ENCODE results near the gene ZYX. TPM values are rescaled to one million over a fixed set of nuclear protein-coding genes. Genes with fewer than 3 reads are reported as not detected.

Gene ZYX
- total RNA-seq, 6 experiments from 2014 or later = 29.7 to 129 (median 43.6) TPM

DNA sequence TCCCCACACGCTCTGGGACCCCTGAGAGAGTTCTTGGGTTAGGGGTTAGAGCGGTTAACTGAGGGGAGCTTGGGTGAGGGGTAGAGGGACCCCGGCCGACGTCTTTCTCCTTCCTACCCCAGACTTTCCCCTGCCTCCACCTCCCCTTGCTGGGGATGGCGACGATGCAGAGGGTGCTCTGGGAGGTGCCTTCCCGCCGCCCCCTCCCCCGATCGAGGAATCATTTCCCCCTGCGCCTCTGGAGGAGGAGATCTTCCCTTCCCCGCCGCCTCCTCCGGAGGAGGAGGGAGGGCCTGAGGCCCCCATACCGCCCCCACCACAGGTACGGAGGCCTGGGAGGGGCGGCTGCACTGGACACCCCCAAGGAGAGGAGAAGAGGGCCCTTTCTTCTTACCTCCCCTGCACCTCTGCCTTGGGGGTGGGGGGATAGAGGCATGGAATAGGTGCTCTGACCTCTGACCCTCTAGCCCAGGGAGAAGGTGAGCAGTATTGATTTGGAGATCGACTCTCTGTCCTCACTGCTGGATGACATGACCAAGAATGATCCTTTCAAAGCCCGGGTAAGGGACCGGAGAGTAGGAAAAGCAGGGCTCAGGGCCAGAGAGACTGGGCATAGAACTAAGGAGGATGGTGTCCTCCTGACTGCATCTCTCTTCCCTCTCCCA is 1.1 kb downstream of the ZYX start:
- Histone ChIP-seq H3K4me3 (peak overlapping the region; percentile 69 to 98 (median 93)), H3K27me3 (no peaks in the 10 kb centered on the region), H3K9me3 (no peaks in the 10 kb centered on the region), H3K27ac (peak overlapping the region; percentile 98 to 99 (median 98)), H3K36me3 (peaks cover 0 to 2% (median 0%) of the 10 kb centered on the region in 4 donors), H3K4me1 (peaks cover 0 to 47% (median 19%) of the 10 kb centered on the region in 4 donors)
- ATAC-seq (peak in 2 of 4 donors; percentile 3 to 29), DNase-seq (peak in 1 of 3 donors; percentile 53)
- 4% methylated on average over 13 of the region's 21 CpGs for WGBS (ENCODE audit: insufficient coverage, low coverage, low lambda C conversion rate, missing lambda C conversion rate)
- intact Hi-C loops (cut with DNase I) = no loop called here
- no peak for TF ChIP-seq POLR2A (IDR thresholded peaks at IDR 0.05)
- TF ChIP-seq, protein P1, sequence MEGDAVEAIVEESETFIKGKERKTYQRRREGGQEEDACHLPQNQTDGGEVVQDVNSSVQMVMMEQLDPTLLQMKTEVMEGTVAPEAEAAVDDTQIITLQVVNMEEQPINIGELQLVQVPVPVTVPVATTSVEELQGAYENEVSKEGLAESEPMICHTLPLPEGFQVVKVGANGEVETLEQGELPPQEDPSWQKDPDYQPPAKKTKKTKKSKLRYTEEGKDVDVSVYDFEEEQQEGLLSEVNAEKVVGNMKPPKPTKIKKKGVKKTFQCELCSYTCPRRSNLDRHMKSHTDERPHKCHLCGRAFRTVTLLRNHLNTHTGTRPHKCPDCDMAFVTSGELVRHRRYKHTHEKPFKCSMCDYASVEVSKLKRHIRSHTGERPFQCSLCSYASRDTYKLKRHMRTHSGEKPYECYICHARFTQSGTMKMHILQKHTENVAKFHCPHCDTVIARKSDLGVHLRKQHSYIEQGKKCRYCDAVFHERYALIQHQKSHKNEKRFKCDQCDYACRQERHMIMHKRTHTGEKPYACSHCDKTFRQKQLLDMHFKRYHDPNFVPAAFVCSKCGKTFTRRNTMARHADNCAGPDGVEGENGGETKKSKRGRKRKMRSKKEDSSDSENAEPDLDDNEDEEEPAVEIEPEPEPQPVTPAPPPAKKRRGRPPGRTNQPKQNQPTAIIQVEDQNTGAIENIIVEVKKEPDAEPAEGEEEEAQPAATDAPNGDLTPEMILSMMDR (IDR thresholded peaks at IDR 0.05) = no peak

DNA sequence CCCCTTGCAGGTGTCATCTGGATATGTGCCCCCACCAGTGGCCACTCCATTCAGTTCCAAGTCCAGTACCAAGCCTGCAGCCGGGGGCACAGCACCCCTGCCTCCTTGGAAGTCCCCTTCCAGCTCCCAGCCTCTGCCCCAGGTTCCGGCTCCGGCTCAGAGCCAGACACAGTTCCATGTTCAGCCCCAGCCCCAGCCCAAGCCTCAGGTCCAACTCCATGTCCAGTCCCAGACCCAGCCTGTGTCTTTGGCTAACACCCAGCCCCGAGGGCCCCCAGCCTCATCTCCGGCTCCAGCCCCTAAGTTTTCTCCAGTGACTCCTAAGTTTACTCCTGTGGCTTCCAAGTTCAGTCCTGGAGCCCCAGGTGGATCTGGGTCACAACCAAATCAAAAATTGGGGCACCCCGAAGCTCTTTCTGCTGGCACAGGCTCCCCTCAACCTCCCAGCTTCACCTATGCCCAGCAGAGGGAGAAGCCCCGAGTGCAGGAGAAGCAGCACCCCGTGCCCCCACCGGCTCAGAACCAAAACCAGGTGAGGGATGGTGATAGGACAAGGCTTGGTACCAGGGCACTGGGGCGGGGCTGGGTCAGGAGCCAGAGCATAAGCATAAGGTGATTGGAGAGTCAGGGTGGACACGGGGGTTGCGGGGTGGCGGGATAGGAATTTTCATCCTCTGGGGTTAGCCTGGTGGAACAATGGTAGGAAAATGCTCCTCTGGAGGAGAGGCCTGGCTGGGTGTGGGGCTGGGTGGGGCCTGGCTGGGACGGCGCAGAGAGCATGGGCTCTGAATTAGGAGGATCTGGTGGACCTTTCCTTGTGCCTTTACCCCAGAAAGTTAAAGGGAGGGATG is 1.9 kb downstream of the ZYX start:
- no peak for ATAC-seq
- 82% methylated on average over 10 of the region's 15 CpGs for WGBS (ENCODE audit: insufficient coverage, low coverage, low lambda C conversion rate, missing lambda C conversion rate)
- no peaks in the 10 kb centered on the region for H3K9me3 ChIP-seq
- peak overlapping the region in 2 of 3 donors; percentile 98 to 99 for H3K27ac ChIP-seq
- H3K27me3 ChIP-seq = no peaks in the 10 kb centered on the region
- peaks cover 0 to 47% (median 19%) of the 10 kb centered on the region in 4 donors for H3K4me1 ChIP-seq
- H3K4me3 ChIP-seq = peak overlapping the region; percentile 69 to 98 (median 93)
- TF ChIP-seq, protein P1 (IDR thresholded peaks at IDR 0.05) = no peak
- no peak for TF ChIP-seq POLR2A (IDR thresholded peaks at IDR 0.05)
- DNase-seq = peak in 1 of 3 donors; percentile 58
- intact Hi-C loops (cut with DNase I) = no loop called here
- peaks cover 0 to 7% (median under 1%) of the 10 kb centered on the region in 4 donors for H3K36me3 ChIP-seq

DNA sequence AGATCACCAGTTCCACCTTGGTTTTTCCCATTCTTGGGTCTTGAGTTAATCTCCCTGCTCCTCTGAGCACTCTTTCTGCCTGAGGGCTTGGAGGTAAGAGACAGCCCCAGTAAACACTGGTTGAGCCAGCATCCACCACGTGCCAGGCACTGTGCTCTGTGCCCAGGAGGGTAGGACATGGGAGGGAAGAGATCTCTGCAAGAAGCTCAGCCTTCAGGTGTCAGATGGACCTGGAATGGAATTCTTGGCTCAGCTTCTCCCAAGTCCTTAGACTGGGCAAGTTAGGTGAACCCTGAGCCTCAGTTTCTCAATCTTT is 2.5 kb downstream of the ZYX start:
- intact Hi-C loops (cut with DNase I) = no loop called here
- Histone ChIP-seq H3K27ac (peak overlapping the region in 2 of 3 donors; percentile 8 to 59), H3K4me1 (peaks cover 0 to 47% (median 19%) of the 10 kb centered on the region in 4 donors), H3K4me3 (peak overlapping the region in 1 of 3 donors; percentile 69), H3K36me3 (peaks cover 0 to 13% (median 5%) of the 10 kb centered on the region in 4 donors), H3K9me3 (no peaks in the 10 kb centered on the region), H3K27me3 (no peaks in the 10 kb centered on the region)
- ATAC-seq (no peak), DNase-seq (peak in 1 of 3 donors; percentile 39)
- TF ChIP-seq, protein P1 (IDR thresholded peaks at IDR 0.05) = no peak
- no peak for TF ChIP-seq POLR2A (IDR thresholded peaks at IDR 0.05)
- no CpG with 5 or more reads among the region's 1 CpG for WGBS (ENCODE audit: insufficient coverage, low coverage, low lambda C conversion rate, missing lambda C conversion rate)

DNA sequence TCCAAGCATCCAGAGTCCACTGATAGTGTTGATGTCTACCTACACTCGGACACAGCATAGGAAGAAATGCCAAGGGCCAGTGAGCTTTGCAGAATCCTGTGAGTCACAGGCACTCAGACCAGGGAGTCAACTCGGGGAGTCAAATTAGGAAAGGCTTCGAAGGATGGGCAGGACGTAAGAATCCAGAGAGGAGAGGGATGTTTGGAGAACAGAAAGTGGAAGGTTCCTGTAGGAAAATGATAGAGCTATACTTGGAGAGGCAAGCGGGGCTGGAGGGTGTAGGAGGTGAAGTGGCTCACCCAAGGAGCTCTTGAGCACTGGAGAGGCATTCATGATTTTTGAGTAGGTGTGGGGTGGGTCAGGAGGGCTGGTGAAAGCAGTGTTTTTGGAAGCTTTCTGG is 3.0 kb downstream of the ZYX start:
- WGBS (ENCODE audit: insufficient coverage, low coverage, low lambda C conversion rate, missing lambda C conversion rate) = 22% methylated on average over 5 of the region's 5 CpGs
- Histone ChIP-seq H3K9me3 (no peaks in the 10 kb centered on the region), H3K36me3 (peaks cover 0 to 19% (median 10%) of the 10 kb centered on the region in 4 donors), H3K4me3 (peak overlapping the region in 2 of 3 donors; percentile 4 to 69), H3K4me1 (peaks cover 0 to 47% (median 19%) of the 10 kb centered on the region in 4 donors), H3K27ac (no peak overlapping the region), H3K27me3 (no peaks in the 10 kb centered on the region)
- intact Hi-C loops (cut with DNase I) = no loop called here
- peak in 1 of 3 donors; percentile 11 for DNase-seq
- no peak for ATAC-seq
- TF ChIP-seq POLR2A (IDR thresholded peaks at IDR 0.05) = no peak
- TF ChIP-seq, protein P1 (IDR thresholded peaks at IDR 0.05) = no peak

All from right lobe of liver (tissue), 6 donors.